ENCODE data around the gene ALMS1.
"Not testable (repeated sequence)": the region's sequence is repeated elsewhere in the genome, so short reads cannot be mapped to it uniquely, and the experiment has no call there.

The ALMS1 gene, protein sequence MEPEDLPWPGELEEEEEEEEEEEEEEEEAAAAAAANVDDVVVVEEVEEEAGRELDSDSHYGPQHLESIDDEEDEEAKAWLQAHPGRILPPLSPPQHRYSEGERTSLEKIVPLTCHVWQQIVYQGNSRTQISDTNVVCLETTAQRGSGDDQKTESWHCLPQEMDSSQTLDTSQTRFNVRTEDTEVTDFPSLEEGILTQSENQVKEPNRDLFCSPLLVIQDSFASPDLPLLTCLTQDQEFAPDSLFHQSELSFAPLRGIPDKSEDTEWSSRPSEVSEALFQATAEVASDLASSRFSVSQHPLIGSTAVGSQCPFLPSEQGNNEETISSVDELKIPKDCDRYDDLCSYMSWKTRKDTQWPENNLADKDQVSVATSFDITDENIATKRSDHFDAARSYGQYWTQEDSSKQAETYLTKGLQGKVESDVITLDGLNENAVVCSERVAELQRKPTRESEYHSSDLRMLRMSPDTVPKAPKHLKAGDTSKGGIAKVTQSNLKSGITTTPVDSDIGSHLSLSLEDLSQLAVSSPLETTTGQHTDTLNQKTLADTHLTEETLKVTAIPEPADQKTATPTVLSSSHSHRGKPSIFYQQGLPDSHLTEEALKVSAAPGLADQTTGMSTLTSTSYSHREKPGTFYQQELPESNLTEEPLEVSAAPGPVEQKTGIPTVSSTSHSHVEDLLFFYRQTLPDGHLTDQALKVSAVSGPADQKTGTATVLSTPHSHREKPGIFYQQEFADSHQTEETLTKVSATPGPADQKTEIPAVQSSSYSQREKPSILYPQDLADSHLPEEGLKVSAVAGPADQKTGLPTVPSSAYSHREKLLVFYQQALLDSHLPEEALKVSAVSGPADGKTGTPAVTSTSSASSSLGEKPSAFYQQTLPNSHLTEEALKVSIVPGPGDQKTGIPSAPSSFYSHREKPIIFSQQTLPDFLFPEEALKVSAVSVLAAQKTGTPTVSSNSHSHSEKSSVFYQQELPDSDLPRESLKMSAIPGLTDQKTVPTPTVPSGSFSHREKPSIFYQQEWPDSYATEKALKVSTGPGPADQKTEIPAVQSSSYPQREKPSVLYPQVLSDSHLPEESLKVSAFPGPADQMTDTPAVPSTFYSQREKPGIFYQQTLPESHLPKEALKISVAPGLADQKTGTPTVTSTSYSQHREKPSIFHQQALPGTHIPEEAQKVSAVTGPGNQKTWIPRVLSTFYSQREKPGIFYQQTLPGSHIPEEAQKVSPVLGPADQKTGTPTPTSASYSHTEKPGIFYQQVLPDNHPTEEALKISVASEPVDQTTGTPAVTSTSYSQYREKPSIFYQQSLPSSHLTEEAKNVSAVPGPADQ (N-terminal part only)
- 139 reads per million in 2 donors for total RNA-seq

DNA sequence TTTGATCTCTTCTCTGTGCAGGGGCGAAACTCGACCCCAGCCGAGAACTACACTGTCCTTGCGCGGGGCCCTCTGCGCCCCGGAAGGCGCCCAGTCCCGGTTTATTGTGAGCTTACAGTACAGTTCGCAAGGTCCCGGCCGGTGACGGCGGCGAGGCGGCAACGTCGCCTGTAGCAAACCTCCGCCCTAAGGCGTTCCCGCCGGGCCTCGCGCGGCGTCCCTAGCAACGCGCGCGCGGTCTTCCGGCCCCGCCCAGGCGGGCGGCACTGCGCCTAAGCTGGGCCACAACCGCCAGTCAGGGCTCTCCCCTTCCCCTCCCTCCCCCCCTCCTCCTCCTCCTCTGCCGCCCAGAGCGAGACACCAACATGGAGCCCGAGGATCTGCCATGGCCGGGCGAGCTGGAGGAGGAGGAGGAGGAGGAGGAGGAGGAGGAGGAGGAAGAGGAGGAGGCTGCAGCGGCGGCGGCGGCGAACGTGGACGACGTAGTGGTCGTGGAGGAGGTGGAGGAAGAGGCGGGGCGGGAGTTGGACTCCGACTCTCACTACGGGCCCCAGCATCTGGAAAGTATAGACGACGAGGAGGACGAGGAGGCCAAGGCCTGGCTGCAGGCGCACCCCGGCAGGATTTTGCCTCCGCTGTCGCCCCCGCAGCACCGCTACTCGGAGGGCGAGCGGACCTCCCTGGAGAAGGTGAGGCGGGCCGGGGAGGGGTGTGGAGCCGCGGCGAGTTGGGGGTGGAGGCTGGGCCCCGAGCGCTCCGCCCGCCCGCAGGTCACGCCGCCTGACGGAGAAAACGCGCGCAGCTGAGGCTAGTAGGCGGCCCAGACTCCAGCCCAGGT, at the start of gene ALMS1:
Gene ALMS1, plus strand, starts transcription at position 333 of the 838 bp plus-strand sequence. Its CDS starts 33 bp downstream, at position 366.
- DNase-seq = peak; percentile 76 to 97 (median 83)

DNA sequence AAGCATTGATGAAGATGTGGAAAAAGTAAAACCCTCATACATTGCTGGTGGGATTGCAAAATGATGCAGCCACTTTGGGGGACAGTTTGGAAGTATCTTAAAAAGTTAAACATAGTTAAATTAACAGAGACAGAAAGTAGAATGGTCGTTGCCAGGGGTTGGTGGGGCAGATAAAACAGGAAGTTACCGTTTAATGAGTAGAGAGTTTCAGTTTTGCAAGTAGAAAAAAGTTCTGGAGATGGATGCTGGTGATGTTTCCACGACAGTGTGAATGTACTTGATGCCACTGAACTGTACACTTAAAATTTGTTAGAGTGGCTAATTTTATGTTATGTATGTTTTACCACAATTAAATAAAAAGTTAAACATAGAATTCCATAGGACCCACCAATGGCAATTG, 47.8 kb upstream of the ALMS1 start:
- DNase-seq = peak in 1 of 5 experiments; percentile 10

DNA sequence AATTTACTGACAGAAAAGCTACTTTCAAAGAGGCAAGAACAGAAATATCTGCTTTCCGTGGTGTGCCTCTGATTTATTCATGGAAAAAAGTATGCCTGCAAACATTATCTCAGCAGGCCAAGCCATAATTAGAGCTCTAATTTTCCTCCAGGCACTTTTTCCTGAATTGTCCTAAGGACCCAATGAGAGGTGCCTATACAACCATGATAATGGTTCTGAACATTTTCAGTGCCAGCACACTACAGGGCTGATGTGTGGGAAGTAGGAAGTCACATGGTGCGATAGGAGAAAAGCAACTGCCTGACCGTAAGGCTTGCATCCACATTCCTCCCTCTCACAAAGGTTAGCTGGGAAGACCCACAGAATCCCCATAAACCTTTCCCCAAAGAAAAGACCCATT, 46.4 kb upstream of the ALMS1 start:
- DNase-seq = no peak

DNA sequence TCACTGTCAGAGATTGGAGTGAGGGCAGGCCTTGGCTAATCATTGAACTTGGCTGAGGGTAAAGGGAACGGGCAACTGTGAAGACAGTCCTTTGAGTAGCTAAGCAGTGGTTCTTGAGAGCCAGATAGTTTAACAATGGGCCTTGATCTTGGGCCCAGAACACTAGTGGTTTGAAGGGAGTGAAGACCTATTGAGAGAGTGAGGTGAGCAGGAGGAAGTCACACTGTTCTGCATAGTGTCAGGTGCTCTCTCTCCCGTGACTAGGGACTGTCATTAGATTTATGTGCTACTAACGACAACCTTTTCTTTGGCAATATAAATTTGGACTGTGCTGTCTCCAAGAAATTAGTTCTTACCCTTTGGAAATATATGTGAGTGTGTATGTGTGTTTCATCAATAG, 44.6 kb upstream of the ALMS1 start:
- DNase-seq = no peak

DNA sequence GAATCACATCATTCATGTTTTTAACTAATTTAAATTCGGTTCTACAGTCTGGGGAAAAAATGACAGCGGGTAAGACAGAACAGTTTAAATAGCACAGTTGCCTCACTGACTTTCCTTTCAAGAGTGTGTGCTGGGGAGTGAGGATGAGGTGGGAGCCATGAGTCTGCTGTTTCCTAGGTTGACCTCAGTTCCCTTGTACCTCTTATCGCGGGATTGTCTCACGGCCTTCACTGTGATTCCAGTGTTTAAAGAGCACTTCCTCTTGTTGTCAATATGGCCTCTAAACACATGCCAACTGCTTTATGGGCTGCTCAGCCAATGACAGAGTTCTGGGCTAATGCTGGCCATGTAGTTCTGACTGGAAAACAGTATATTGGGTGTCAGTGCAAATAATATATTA, 41.6 kb upstream of the ALMS1 start:
- no peak for DNase-seq

DNA sequence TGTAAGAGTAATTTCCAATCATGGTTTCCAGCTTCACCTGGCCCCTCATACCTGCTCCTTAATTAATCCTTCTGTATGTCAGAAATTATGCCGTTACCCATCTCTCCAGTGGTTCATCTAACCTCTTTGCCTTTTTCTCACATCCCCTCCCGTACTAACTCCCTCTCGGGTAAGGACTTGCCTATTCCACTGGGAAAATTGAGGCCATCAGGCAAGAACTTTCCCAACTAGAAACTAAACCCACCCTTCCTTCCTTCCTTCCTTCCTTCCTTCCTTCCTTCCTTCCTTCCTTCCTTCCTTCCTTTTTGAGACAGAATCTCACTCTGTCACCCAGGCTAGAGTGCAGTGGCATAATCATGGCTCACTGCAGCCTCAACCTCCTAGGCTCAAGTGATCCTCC, 40.9 kb upstream of the ALMS1 start:
- DNase-seq = not testable (repeated sequence)

DNA sequence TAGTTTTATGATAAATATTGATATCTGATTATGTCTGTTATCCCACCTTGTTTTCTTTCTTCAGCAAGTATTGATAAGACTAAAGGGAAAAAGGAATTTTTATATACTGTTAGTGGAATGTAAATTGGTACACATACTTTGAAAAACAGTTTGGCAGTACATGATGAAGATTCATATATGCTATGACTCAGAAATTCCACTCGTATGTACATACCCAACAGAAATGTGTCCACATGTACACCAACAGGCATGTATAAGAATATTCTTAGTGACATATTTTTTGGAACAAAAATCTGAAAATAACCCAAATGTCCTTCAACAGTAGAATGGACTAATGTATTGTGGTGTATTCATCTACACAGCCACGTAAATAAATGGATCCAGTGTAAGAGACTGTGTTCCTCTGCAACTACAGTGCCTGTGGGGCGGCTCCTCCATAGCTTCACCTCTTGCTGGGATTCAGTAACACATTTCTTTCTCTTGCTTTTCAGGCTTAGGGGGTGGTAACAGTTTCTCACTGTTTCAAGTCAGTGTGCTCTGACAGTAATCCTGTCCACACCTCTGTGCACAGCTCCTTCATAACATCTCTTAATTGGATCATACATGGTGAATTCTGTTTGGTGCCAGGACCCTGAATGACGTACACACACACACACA, 35.5 kb upstream of the ALMS1 start:
- DNase-seq = no peak

DNA sequence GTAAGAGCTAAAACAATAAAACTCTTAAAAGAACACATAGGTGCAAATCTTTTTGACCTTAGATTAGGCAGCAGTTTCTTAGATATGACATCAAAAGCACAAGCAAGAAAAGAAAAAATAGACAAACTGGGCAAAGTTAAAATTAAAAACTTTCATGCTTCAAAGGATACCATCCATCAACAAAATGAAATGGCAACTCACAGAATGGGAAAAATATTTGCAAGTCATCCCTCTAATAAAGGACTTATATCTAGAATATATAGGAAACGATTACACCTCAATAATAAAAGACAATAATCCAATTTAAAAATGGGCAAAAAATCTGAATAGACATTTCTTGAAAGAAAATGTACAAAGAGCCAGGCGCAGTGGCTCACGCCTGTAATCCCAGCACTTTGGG, 29.5 kb upstream of the ALMS1 start:
- no peak for DNase-seq

DNA sequence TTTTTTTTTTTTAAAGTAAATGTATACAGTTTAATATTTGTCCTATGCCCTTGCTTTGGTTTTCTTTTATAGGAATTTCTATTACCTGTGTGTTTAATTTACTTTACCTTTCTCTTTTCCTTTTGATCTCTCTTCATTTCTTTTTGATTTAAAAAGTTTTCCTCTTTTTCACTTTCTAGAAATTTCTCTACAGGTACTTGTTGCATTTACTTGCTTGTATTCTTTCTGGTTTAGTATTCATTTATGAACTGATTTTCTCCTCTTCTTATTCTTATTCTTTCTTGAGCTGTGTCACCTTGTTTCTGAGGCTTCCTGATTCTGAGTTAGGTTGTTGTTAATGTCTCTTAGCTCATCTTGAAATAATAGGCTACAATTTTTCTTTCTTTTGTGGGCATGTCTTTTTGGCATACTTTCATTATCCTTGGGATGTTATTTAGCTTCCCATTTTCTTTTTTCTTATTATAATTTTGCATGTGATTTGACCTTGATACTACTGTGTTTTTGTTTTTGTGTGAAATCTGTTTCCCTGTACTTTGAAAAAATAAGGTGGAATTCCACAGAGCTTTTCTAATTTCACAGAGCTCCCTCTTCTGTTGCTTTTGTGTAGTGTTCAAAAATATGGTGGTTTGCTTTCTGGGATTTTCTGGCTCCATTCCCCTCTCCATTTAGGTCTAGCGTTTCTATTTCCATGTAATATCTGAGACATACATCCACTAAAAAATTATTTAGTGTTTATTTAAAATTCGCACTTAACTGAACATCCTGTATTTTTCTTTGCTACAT, 25.5 kb upstream of the ALMS1 start:
- no peak for DNase-seq

DNA sequence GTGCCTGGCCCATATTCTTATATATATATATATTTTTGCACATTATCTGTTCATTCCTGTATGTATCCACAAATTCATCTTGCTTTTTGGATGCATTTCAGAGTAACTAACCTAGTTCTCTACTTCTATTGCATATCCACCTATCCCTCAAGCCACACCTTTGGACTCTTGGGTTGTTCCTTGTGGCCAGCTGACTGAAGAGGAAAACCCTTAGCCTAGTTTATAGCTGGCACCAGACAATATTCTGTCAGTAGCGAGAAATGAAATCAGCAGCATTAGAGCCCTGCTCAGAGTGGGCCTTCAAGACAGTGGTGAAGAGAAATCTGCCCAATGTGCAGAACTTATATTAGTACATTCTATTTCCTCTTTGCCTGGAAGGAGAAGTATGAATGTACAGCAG, 19.6 kb upstream of the ALMS1 start:
- DNase-seq = no peak

DNA sequence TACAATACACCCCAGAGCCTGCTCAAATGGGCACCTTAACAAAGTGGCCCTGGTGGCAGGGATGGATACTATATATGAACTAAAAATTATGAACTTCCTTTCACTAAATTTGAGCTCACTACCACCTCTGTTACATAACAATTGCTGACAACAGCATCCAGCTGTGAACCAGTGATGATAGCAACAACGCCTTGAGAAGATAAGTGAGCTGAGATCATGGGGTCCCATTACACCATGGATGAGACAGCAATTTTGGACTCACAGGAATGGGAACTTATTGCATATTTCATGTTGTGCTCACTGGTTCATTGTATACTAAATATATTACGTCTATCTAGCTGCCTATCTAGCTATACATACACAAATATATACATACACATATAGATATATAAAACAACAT, 16.9 kb upstream of the ALMS1 start:
- no peak for DNase-seq

DNA sequence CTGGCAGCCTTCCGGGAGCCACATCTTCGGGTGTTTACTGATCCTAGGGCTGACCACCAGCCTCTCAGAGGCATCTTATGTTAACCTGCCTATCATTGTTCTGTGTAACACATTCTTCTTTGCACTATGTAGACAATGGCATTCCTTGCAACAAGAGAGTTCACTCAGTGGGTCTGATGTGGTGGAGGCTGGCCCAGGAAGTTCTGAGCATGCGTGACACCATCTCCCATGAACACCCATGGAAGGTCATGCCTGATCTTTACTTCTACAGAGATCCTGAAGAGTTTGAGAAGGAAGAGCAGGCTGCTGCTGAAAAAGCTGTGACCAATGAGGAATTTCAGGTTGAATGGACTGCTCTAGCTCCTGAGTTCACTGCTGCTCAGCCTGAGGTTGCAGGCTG, 15.3 kb upstream of the ALMS1 start:
- DNase-seq = no peak

DNA sequence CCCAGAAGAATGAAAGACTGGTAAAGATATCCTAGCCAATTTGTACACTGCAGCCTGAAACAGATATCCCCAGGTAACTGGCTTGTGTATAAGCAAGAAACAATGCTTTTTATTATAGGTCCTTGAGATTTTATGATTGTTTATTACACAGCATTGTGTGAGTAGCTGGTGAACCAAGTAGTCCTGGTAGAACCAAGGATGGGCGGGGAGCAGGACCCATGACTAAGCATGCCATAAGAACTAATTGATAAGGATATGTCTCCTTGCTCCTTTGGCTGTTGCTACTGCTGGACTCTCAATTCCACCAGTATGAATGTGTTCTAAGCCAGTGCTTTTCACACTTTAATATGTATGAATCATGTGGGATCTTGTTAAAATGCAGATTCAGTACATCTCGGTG, 12.3 kb upstream of the ALMS1 start:
- no peak for DNase-seq

DNA sequence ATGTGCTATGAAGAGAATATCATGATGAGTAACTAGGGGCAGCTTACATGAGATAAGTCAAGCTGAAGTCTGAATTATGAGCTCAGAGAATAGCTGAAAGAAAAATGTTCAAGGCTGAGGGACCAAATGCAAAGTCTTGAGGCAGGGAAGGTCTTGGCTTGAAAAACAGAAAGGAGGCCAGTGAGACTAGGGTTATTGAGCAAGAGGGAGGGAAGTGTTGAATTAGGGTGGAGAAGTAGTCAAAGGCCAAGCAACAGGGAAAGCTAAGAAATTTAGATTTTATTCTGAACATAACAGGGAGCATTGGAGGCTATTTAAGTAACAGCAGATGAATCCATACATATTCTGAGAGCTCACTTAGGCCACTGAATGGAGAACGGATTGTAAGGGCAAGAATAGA, 11.4 kb upstream of the ALMS1 start:
- DNase-seq = no peak

DNA sequence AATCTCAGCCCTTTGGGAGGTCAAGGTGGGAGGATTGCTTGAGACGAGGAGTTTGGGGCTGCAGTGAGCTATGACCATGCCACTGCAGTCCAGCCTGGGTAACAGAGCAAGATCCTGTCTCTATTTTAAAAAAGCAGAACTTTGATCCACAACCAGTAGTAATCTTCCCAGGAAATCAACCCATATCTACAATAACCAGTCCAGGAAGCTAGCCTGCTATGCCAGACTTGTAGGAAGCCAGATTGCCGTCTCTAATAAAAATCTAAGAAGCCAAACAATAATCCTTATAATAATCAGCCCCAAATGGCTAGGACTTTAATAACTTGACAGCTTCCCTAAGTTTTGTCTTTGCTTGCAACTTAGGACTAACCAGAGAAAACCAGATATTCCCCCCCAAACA, 9.0 kb upstream of the ALMS1 start:
- no peak for DNase-seq

DNA sequence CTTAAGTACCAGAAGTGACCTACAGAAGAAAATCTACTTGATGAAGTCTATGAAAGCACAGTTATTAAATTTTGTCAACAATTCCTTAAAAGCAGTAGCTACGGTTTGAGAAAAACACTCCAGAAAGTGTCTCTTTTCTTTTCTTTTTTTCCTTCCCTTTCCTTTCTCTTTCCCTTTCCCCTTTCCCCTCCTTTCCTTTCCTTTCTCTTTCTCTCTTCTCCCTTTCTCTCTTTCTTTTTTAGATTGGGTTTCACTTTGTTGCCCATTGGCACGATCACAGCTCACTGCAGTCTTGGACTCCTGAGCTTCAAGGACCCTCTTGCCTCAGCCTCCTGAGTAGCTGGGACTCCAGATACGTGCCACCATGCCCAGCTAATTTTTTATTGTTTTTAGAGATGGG, 2.6 kb upstream of the ALMS1 start:
- no peak for DNase-seq

DNA sequence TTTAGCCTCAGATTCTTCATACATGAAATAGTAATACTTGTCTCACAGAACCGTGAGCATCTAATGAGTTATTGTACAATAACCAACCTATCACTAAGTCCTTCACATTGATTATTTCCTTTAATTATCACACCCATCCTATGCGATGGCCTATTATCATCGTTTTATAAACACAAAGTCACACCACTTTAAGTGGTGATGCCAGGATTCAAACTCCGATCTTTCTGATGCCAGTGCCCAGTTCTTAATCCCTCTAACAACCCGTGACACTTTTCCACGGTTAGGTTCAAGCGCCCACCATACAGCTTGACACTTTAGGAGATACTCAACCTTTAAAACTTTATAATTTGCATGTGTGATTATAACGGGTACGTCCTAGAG, 523 bp upstream of the ALMS1 start:
- DNase-seq = no peak

DNA sequence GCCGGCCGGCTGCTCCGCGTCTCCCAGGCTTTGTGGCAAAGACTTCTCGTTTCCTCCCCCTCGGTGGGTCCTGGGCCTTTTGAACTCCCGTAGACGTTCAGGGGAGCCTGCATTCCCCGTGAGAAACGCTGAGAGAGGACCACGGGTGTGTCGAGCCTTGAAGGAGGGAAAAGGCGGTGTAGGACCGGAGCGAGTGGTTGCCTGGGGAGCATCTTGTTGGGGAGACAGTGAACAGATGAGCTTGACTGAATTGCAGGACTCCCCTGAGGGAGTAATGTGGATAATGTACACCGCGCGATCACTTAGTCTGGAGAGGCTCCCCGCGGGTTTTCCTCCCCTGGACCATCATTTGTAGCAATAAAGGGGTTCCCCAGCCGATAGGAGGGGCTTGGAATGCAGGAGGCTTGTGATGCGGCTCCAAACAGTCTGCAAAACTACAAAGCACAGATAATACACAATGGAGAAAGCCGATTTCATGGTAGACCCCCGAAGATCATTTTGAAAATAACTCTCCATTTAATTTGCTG, 769 bp downstream of the ALMS1 start:
- DNase-seq = no peak

DNA sequence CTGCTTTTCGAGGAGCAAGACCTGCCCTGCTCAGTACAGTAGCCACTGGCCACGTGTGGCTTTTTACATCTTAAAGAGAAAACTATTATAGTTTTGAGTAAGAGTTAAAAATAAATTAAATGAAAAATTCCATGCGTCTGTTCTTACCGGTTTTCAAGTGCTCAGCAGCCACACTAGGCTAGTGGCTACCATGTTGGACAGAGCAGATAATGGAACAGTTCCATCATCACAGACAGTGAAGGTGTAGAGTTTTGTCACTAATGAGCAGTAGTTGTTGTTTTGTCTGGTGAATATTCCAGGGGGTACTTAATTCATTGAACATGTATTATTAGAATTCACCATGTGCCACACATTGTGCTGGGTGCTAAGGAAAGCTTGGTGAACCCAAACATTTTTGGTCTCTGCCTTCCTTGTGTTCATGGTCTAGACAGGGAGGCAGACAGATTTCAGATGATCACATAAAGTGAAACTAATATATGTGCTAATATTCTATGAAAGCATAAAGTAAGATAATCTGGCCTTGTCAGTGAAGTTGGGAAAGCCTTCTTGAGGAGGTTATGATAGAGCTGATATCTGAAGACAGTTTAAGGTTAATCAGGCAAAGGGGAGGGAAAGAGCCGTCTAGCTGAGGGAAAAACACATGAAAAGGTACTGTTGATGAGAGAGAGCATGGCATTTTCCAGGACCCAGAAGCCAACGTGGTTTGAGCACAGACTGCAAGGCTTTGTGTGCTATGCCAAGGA, 1.4 kb downstream of the ALMS1 start:
- no peak for DNase-seq
